Measurements from ENCODE around the gene GAB1. TPM values are rescaled to one million over a fixed set of nuclear protein-coding genes. Genes with fewer than 3 reads are reported as not detected.

Gene GAB1
- total and polyA plus RNA-seq, 2 of the 8 experiments (the other 6 are each of a cell fraction or from before 2014, with no cell fraction given): 6.8 to 21.3 TPM

GRCh38 chr4:143353797-143354196, 17.1 kb downstream of the GAB1 start:
- no peak overlapping the region for H2BK5ac ChIP-seq (ENCODE audit: low read depth, low read length)
- H2BK20ac ChIP-seq (ENCODE audit: low read length): no peak overlapping the region
- no peak overlapping the region for H2AFZ ChIP-seq (ENCODE audit: low read length)
- H3K36me3 ChIP-seq (ENCODE audit: control insufficient read depth in 2 of 4, insufficient read depth in 4 of 4, low read length in 3 of 4): no peaks in the 10 kb centered on the region
- H4K91ac ChIP-seq (replicated peaks; ENCODE audit: insufficient read length, low read length): no peak overlapping the region
- WGBS, 2 experiments (ENCODE audit: extremely low coverage in 1 of 2, insufficient coverage in 1 of 2, insufficient read length in 1 of 2, insufficient replicate concordance in 2 of 2, low coverage in 1 of 2, low lambda C conversion rate in 2 of 2, missing lambda C conversion rate in 1 of 2): 89% methylated on average over 2 of the region's 2 CpGs; no CpG with 5 or more reads in 1 of the 2 experiments
- no peak overlapping the region for H4K5ac ChIP-seq (ENCODE audit: insufficient read length, low read depth, low read length)
- ChIA-PET POLR2A (ENCODE audit: partially characterized antibody) (interaction anchor here (0.7 to 1.0 kb wide), 2 partner anchors 10 to 17 kb away, joined by 3 read pairs; no protein-coding TSS in a partner anchor), CTCF (ENCODE audit: partially characterized antibody) (interaction anchor here (0.6 kb wide), 1 partner anchor 826 kb away, joined by 3 read pairs; no protein-coding TSS in a partner anchor)
- no peak overlapping the region for H3K27ac ChIP-seq (ENCODE audit: low read depth, low read length)
- H2BK120ac ChIP-seq (replicated peaks; ENCODE audit: low read depth, low read length): no peak overlapping the region
- no peak overlapping the region for H3K18ac ChIP-seq (ENCODE audit: extremely low read depth, low read length)
- no peak overlapping the region for H3K4me3 ChIP-seq (ENCODE audit: extremely low read depth in 1 of 4, insufficient read depth in 2 of 4, low read depth in 3 of 4, low read length in 4 of 4)
- H4K8ac ChIP-seq (ENCODE audit: extremely low read depth, insufficient read depth, low read length): no peak overlapping the region
- no peaks in the 10 kb centered on the region for H3K9me3 ChIP-seq (ENCODE audit: insufficient read depth in 2 of 2, low read depth in 1 of 2, low read length in 1 of 2)
- H3K23me2 ChIP-seq (ENCODE audit: low read depth, low read length): no peaks in the 10 kb centered on the region
- FAIRE-seq: no peak
- H2BK12ac ChIP-seq (ENCODE audit: low read depth, low read length): no peak overlapping the region
- H3K4me1 ChIP-seq (replicated peaks in 1 of 4; ENCODE audit: control insufficient read depth in 3 of 4, insufficient read depth in 4 of 4, low read length in 3 of 4): peaks cover 6 to 20% (median 19%) of the 10 kb centered on the region in 4 experiments
- H3K4ac ChIP-seq (replicated peaks; ENCODE audit: insufficient read length, low read depth, low read length): no peak overlapping the region
- H3K79me2 ChIP-seq (ENCODE audit: control insufficient read depth in 1 of 2, insufficient read depth in 2 of 2, low read length in 2 of 2): peaks cover 0 to 44% of the 10 kb centered on the region in 2 experiments; a peak in 2 of 4 replicates
- H2AK5ac ChIP-seq (ENCODE audit: low read depth, low read length): no peak overlapping the region; the same call in 1 of the 2 replicates
- H3K79me1 ChIP-seq (ENCODE audit: low read depth, low read length): no peaks in the 10 kb centered on the region; the same call in 1 of the 2 replicates
- H2BK15ac ChIP-seq (ENCODE audit: low read length): no peak overlapping the region
- no peak overlapping the region for H3K56ac ChIP-seq (replicated peaks; ENCODE audit: insufficient read length, low read depth, low read length)
- peaks cover 0 to 3% of the 10 kb centered on the region in 2 experiments for H4K20me1 ChIP-seq (replicated peaks in 1 of 2; ENCODE audit: control insufficient read depth in 1 of 2, insufficient read depth in 2 of 2, low read length in 2 of 2)
- H3K23ac ChIP-seq (ENCODE audit: insufficient read length): no peak overlapping the region
- H3K9ac ChIP-seq (replicated peaks in 1 of 4; ENCODE audit: extremely low read depth in 1 of 4, low read depth in 3 of 4, low read length in 3 of 4): no peak overlapping the region
- no peak for DNase-seq (ENCODE audit: low read depth in 1 of 2, low spot score in 2 of 2)
- no peaks in the 10 kb centered on the region for H3K27me3 ChIP-seq (replicated peaks in 1 of 4; ENCODE audit: control insufficient read depth in 3 of 4, extremely low read depth in 1 of 4, insufficient read depth in 3 of 4, low read length in 3 of 4)
- H3K4me2 ChIP-seq (ENCODE audit: insufficient read depth in 1 of 2, low read depth in 2 of 2, low read length in 2 of 2): no peak overlapping the region
- H3K14ac ChIP-seq (ENCODE audit: insufficient read length): no peak overlapping the region
- TF ChIP-seq KDM4A (IDR thresholded peaks at IDR 0.05; ENCODE audit: low read depth, low read length, severe bottlenecking): no peak
- no peak for TF ChIP-seq NANOG (IDR thresholded peaks at IDR 0.05; ENCODE audit: insufficient read depth, low read depth, low read length, poor library complexity, severe bottlenecking)
- no peak for TF ChIP-seq SIX5 (IDR thresholded peaks at IDR 0.05; ENCODE audit: low read depth, low read length)
- TF ChIP-seq HDAC2 (IDR thresholded peaks at IDR 0.05; ENCODE audit: borderline replicate concordance in 1 of 2, low read depth in 2 of 2, low read length in 2 of 2): no peak
- TF ChIP-seq TEAD4 (IDR thresholded peaks at IDR 0.05; ENCODE audit: low read depth, low read length): no peak
- no peak for TF ChIP-seq SP2 (IDR thresholded peaks at IDR 0.05; ENCODE audit: low read length)
- no peak for TF ChIP-seq RAD21 (IDR thresholded peaks at IDR 0.05 in 1 of 2, conservative IDR thresholded peaks at IDR 0.05 in 1 of 2; ENCODE audit: low read depth in 2 of 2, low read length in 2 of 2)
- no peak for TF ChIP-seq EGR1 (IDR thresholded peaks at IDR 0.05; ENCODE audit: borderline replicate concordance, low read depth, low read length)
- TF ChIP-seq CHD2 (IDR thresholded peaks at IDR 0.05; ENCODE audit: low read length): no peak
